HepG2 (cell line): Measurements from ENCODE around the gene RTP2. TPM values are rescaled to one million over a fixed set of nuclear protein-coding genes. Genes with fewer than 3 reads are reported as not detected.

ENCODE experiments used
- CEBPG ChIP-seq: IDR thresholded peaks from 2 replicates; pipeline ENCODE4 v1.6.1; 2016
- EHMT2 ChIP-seq: fragments of 200-600 bp; sonication (generic); IDR thresholded peaks from 2 replicates; pipeline ENCODE4 v1.7.0; 2017; ENCODE audit warnings: antibody characterized with exemption, low read depth, low read length, borderline replicate concordance
- ESRRA ChIP-seq: sonication (generic); formaldehyde crosslinking; IDR thresholded peaks from 2 replicates; pipeline ENCODE4 v1.5.1; 2020; ENCODE audit warnings: mild to moderate bottlenecking, low read depth, missing genetic modification reagents
- GATAD1 ChIP-seq: IDR thresholded peaks from 2 replicates; pipeline ENCODE4 v1.6.1; 2016; ENCODE audit warnings: missing genetic modification reagents, missing compliant biosample characterization
- GZF1 ChIP-seq: sonication (generic); formaldehyde crosslinking; IDR thresholded peaks from 2 replicates; pipeline ENCODE4 v1.5.1; 2020; ENCODE audit warnings: mild to moderate bottlenecking, missing genetic modification reagents
- HHEX ChIP-seq: IDR thresholded peaks from 2 replicates; pipeline ENCODE4 v1.6.1; 2016; ENCODE audit warnings: control low read depth
- KDM1A ChIP-seq: IDR thresholded peaks from 2 replicates; pipeline ENCODE4 v1.6.1; 2016; ENCODE audit warnings: missing compliant biosample characterization
- MBNL3 ChIP-seq: fragments of 250-450 bp; sonication (Bioruptor Pico); conservative IDR thresholded peaks from 2 replicates; pipeline ENCODE4 v1.8.0; 2022; ENCODE audit warnings: mild to moderate bottlenecking, inconsistent platforms
- MEIS1 ChIP-seq: sonication (generic); formaldehyde crosslinking; IDR thresholded peaks from 2 replicates; pipeline ENCODE4 v1.9.0; 2021; ENCODE audit warnings: mild to moderate bottlenecking, missing genetic modification reagents, moderate library complexity, borderline replicate concordance
- NCOA5 ChIP-seq: sonication (generic); formaldehyde crosslinking; IDR thresholded peaks from 2 replicates; pipeline ENCODE4 v1.4.0; 2020; ENCODE audit warnings: missing genetic modification reagents
- NFE2L2 ChIP-seq: fragments of 150-350 bp; IDR thresholded peaks from 2 replicates; pipeline ENCODE4 v1.6.1; 2014; ENCODE audit warnings: low read length
- SOX5 ChIP-seq: IDR thresholded peaks from 2 replicates; pipeline ENCODE4 v1.6.1; 2016; ENCODE audit warnings: borderline replicate concordance
- SP1 ChIP-seq, 2 experiments: fragments of 450-650 bp in 1 of 2; sonication (generic) in 1 of 2; formaldehyde crosslinking in 1 of 2; IDR thresholded peaks; 2 replicates each; pipeline versions ENCODE4 v1.4.0 to v1.6.1; 2016 to 2020; ENCODE audit warnings: missing genetic modification reagents in 1 of 2
- TCF7 ChIP-seq: sonication (generic); IDR thresholded peaks from 2 replicates; pipeline ENCODE4 v1.6.1; 2016; ENCODE audit warnings: antibody characterized with exemption, low read depth
- TEAD3 ChIP-seq: optimal IDR thresholded peaks from 2 replicates; pipeline ENCODE3; 2016; ENCODE audit warnings: borderline replicate concordance
- TGIF2 ChIP-seq: IDR thresholded peaks from 2 replicates; pipeline ENCODE4 v1.6.1; 2016; ENCODE audit warnings: control low read depth, missing compliant biosample characterization
- THYN1 ChIP-seq: sonication (generic); formaldehyde crosslinking; IDR thresholded peaks from 2 replicates; pipeline ENCODE4 v1.8.1; 2023; ENCODE audit warnings: low read depth, mild to moderate bottlenecking, moderate library complexity, missing genetic modification reagents, borderline replicate concordance
- TMF1 ChIP-seq: sonication (generic); formaldehyde crosslinking; IDR thresholded peaks from 2 replicates; pipeline ENCODE4 v1.8.1; 2022; ENCODE audit warnings: low read depth, missing genetic modification reagents
- XBP1 ChIP-seq: sonication (generic); formaldehyde crosslinking; IDR thresholded peaks from 2 replicates; pipeline ENCODE4 v1.5.0; 2020; ENCODE audit warnings: missing genetic modification reagents
- ZBTB1 ChIP-seq: sonication (generic); formaldehyde crosslinking; IDR thresholded peaks from 2 replicates; pipeline ENCODE4 v1.4.0; 2020; ENCODE audit warnings: missing genetic modification reagents, borderline replicate concordance
- ZMAT3 ChIP-seq: sonication (generic); formaldehyde crosslinking; conservative IDR thresholded peaks from 2 replicates; pipeline ENCODE4 v1.7.0; 2021; ENCODE audit warnings: missing genetic modification reagents
- ZNF501 ChIP-seq: sonication (generic); formaldehyde crosslinking; IDR thresholded peaks from 2 replicates; pipeline ENCODE4 v1.5.1; 2020; ENCODE audit warnings: mild to moderate bottlenecking, moderate library complexity, missing genetic modification reagents
- ZNF552 ChIP-seq: sonication (generic); formaldehyde crosslinking; IDR thresholded peaks from 2 replicates; pipeline ENCODE4 v1.9.0; 2022; ENCODE audit warnings: missing genetic modification reagents, mild to moderate bottlenecking, borderline replicate concordance
- ZNF557 ChIP-seq: sonication (generic); formaldehyde crosslinking; IDR thresholded peaks from 2 replicates; pipeline ENCODE4 v1.4.0; 2020; ENCODE audit warnings: missing genetic modification reagents
- ZNF563 ChIP-seq: sonication (generic); formaldehyde crosslinking; IDR thresholded peaks from 2 replicates; pipeline ENCODE4 v1.8.0; 2022; ENCODE audit warnings: mild to moderate bottlenecking, moderate library complexity, missing genetic modification reagents
- ZNF772 ChIP-seq: sonication (generic); formaldehyde crosslinking; IDR thresholded peaks from 2 replicates; pipeline ENCODE4 v1.5.0; 2020; ENCODE audit warnings: mild to moderate bottlenecking, missing genetic modification reagents
- ZNF788 ChIP-seq: sonication (generic); formaldehyde crosslinking; IDR thresholded peaks from 2 replicates; pipeline ENCODE4 v1.5.0; 2020; ENCODE audit warnings: mild to moderate bottlenecking, missing genetic modification reagents, borderline replicate concordance
- ZNF839 ChIP-seq: sonication (generic); formaldehyde crosslinking; IDR thresholded peaks from 2 replicates; pipeline ENCODE4 v1.4.0; 2020; ENCODE audit warnings: missing genetic modification reagents, mild to moderate bottlenecking, borderline replicate concordance
- polyA plus RNA-seq, 8 experiments: library from polyadenylated mRNA; depleted of rRNA in 3 of 8; stranded (reverse) in 7 of 8; unstranded in 1 of 8; fragments of >200 nt; fragmentation: Illumina TruSeq in 4 of 8; extraction: Trizol in 4 of 8; gene quantifications; 2 replicates each; pipeline versions ENCODE4 v1.2.1 to v1.2.3, GENCODE V29; 2011 to 2016; ENCODE audit warnings: low read depth in 4 of 8, missing spikeins in 1 of 8, mixed read lengths in 1 of 8; ENCODE audit not compliant: insufficient read depth in 1 of 8
- total RNA-seq, 5 experiments: library from RNA; depleted of rRNA; stranded (reverse); fragments of >200 nt; fragmentation: Illumina TruSeq; extraction: Trizol; gene quantifications; 2 replicates each; pipeline ENCODE4 v1.2.3, GENCODE V29; 2016; ENCODE audit warnings: low read depth in 1 of 5
- TF ChIP-seq, protein P1 (sequence below): sonication (generic); formaldehyde crosslinking; IDR thresholded peaks from 2 replicates; pipeline ENCODE4 v1.5.1; 2020; ENCODE audit warnings: mild to moderate bottlenecking, missing genetic modification reagents, borderline replicate concordance
- TF ChIP-seq, protein P2 (sequence below): conservative IDR thresholded peaks from 2 replicates; pipeline ENCODE4 v1.6.1; 2018; ENCODE audit warnings: missing genetic modification reagents
- TF ChIP-seq, protein P3 (sequence below): sonication (generic); IDR thresholded peaks from 2 replicates; pipeline ENCODE4 v1.6.1; 2016; ENCODE audit warnings: low read depth, borderline replicate concordance

RTP2 gene
- total and polyA plus RNA-seq, 2 of the 13 experiments (the other 11 are each of a cell fraction or from before 2014, with no cell fraction given) = not detected

DNA sequence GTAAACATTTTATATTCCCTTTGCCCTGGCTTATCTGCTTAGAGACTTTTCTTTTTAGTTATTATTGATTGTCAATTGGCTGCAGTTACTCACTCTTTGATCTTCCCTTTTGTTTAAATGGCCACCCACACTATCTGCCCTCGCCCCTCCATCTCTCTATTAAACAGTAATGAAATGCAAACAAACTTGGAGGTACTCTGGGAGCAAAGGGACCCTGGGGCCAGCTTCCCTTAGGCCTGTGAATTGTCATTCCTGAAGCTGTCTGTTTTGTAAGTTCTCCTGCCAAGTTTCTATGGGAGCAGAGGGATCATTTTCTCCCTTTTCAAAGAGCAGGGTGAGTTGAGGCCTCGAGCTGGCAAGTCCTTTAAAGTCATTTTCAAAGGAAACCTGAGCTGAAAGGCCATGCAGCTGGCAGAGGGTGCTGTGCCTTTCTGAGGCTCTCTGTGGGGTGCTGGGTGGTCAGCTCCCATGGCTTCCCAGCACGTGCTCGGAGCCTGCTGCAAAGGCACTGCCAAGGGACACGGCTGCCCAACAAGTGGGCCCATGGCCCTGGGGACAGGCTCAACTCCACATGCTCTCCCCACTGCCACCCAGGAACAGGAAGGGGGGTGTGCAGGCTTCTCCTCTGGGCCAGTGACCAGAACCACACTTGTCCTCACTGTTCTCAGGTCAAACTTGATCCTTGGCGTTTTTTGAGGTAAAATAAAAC, 17.4 kb upstream of the RTP2 start (continued):
- TF ChIP-seq, protein P1, sequence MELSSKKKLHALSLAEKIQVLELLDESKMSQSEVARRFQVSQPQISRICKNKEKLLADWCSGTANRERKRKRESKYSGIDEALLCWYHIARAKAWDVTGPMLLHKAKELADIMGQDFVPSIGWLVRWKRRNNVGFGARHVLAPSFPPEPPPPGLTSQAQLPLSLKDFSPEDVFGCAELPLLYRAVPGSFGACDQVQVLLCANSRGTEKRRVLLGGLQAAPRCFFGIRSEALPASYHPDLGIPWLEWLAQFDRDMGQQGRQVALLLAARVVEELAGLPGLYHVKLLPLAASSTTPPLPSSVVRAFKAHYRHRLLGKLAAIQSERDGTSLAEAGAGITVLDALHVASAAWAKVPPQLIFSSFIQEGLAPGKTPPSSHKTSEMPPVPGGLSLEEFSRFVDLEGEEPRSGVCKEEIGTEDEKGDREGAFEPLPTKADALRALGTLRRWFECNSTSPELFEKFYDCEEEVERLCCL = no peak
- TF ChIP-seq ZBTB1 (CRISPR knock-in tag) (no peak), HHEX (CRISPR knock-in tag) (peak; percentile 59; the same call in 1 of the 2 replicates), TEAD3 (peak; percentile 56), SP1 (IDR thresholded peaks at IDR 0.05) (no peak), SP1 (CRISPR knock-in tag; IDR thresholded peaks at IDR 0.05) (no peak), EHMT2 (no peak; the same call in 1 of the 2 replicates), ZNF563 (CRISPR knock-in tag) (peak; percentile 47; the same call in 1 of the 2 replicates), KDM1A (CRISPR knock-in tag) (no peak), CEBPG (CRISPR knock-in tag) (no peak), MBNL3 (no peak), SOX5 (CRISPR knock-in tag) (peak; percentile 86), ESRRA (CRISPR knock-in tag) (no peak; the same call in 1 of the 2 replicates), NFE2L2 (no peak), XBP1 (CRISPR knock-in tag) (no peak), ZNF557 (no peak), GZF1 (CRISPR knock-in tag) (no peak), TCF7 (peak; percentile 95), TGIF2 (CRISPR knock-in tag) (peak; percentile 55; the same call in 1 of the 2 replicates), NCOA5 (CRISPR knock-in tag) (no peak), TMF1 (CRISPR knock-in tag) (no peak), MEIS1 (CRISPR knock-in tag) (no peak), ZNF788 (peak; percentile 16; the same call in 1 of the 2 replicates), THYN1 (CRISPR knock-in tag) (no peak), ZNF501 (CRISPR knock-in tag) (peak; percentile 72; the same call in 1 of the 2 replicates), ZMAT3 (CRISPR knock-in tag) (no peak), ZNF839 (no peak), GATAD1 (CRISPR knock-in tag) (no peak), ZNF552 (CRISPR knock-in tag) (peak; percentile 27; the same call in 1 of the 2 replicates), ZNF772 (CRISPR knock-in tag) (peak; percentile 76)
- TF ChIP-seq, protein P2, sequence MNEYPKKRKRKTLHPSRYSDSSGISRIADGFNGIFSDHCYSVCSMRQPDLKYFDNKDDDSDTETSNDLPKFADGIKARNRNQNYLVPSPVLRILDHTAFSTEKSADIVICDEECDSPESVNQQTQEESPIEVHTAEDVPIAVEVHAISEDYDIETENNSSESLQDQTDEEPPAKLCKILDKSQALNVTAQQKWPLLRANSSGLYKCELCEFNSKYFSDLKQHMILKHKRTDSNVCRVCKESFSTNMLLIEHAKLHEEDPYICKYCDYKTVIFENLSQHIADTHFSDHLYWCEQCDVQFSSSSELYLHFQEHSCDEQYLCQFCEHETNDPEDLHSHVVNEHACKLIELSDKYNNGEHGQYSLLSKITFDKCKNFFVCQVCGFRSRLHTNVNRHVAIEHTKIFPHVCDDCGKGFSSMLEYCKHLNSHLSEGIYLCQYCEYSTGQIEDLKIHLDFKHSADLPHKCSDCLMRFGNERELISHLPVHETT (CRISPR knock-in tag) = no peak
- TF ChIP-seq, protein P3, sequence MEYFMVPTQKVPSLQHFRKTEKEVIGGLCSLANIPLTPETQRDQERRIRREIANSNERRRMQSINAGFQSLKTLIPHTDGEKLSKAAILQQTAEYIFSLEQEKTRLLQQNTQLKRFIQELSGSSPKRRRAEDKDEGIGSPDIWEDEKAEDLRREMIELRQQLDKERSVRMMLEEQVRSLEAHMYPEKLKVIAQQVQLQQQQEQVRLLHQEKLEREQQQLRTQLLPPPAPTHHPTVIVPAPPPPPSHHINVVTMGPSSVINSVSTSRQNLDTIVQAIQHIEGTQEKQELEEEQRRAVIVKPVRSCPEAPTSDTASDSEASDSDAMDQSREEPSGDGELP = no peak; the same call in 1 of the 2 replicates
